ENCODE measurements around the gene APLP2.

Gene APLP2

GRCh38 chr11:130156108-130157022 lies 86.7 kb downstream of the APLP2 start:
- no peak for TF ChIP-seq CTCF (IDR thresholded peaks at IDR 0.05)
- H3K27ac ChIP-seq = no peak overlapping the region

GRCh38 chr11:130157101-130157500 lies 87.4 kb downstream of the APLP2 start:
- TF ChIP-seq ZFX (IDR thresholded peaks at IDR 0.05; ENCODE audit: borderline replicate concordance) = no peak
- TF ChIP-seq CTCF (IDR thresholded peaks at IDR 0.05) = no peak
- no peak overlapping the region for H3K27ac ChIP-seq

- TF ChIP-seq ZFX (IDR thresholded peaks at IDR 0.05; ENCODE audit: borderline replicate concordance) (no peak), CTCF (IDR thresholded peaks at IDR 0.05) (no peak)
These were observed 88.1 kb downstream of the APLP2 start for GRCh38 chr11:130157840-130158239.

GRCh38 chr11:130159139-130159538 lies 89.4 kb downstream of the APLP2 start:
- TF ChIP-seq ZFX (IDR thresholded peaks at IDR 0.05; ENCODE audit: borderline replicate concordance) (no peak), CTCF (IDR thresholded peaks at IDR 0.05) (no peak)

More at GRCh38 chr11:130157840-130158239, 88.1 kb downstream of the APLP2 start:
- H3K27ac ChIP-seq = no peak overlapping the region

GRCh38 chr11:130159657-130160497 lies 90.2 kb downstream of the APLP2 start, which contains the start of gene ST14:
Gene ST14 (plus strand): TSS chr11:130159782. CDS start chr11:130159980, 198 bp downstream.
- H3K27ac ChIP-seq = peak within 1 kb of the TSS; percentile 68

More at GRCh38 chr11:130159139-130159538, 89.4 kb downstream of the APLP2 start:
- no peak overlapping the region for H3K27ac ChIP-seq

GRCh38 chr11:130160498-130161155 lies 90.9 kb downstream of the APLP2 start:
- no peak for TF ChIP-seq CTCF (IDR thresholded peaks at IDR 0.05)
- TF ChIP-seq ZFX (IDR thresholded peaks at IDR 0.05; ENCODE audit: borderline replicate concordance) = no peak
- H3K27ac ChIP-seq = peak overlapping the region; percentile 68; the same call in 1 of the 2 replicates

More at GRCh38 chr11:130159657-130160497, 90.2 kb downstream of the APLP2 start, which contains the start of gene ST14:
- TF ChIP-seq ZFX (IDR thresholded peaks at IDR 0.05; ENCODE audit: borderline replicate concordance) = no peak
- no peak for TF ChIP-seq CTCF (IDR thresholded peaks at IDR 0.05)
